K562 (cell line): ENCODE results near the gene SMIM41.
"Not testable (repeated sequence)": the region's sequence is repeated elsewhere in the genome, so short reads cannot be mapped to it uniquely, and the experiment has no call there.

Source experiments
- ADNP ChIP-seq: fragments of 200-800 bp; sonication (Bioruptor generic); IDR thresholded peaks from 2 replicates; pipeline ENCODE4 v1.6.1; 2016; ENCODE audit warnings: missing genetic modification characterization, missing compliant biosample characterization
- CTCF ChIP-seq, 3 experiments: IDR thresholded peaks in 2 of 3; conservative IDR thresholded peaks in 1 of 3; 2 replicates each; pipeline ENCODE4 v1.5.1; 2011 to 2012; ENCODE audit warnings: low read length in 3 of 3, mild to moderate bottlenecking in 3 of 3, control low read depth in 2 of 3, improper control_type of control experiment in 1 of 3, inconsistent platforms in 1 of 3, low read depth in 1 of 3, mixed read lengths in 1 of 3, moderate library complexity in 1 of 3; ENCODE audit not compliant: insufficient read depth in 2 of 3
- EZH2 ChIP-seq: IDR thresholded peaks from 2 replicates; pipeline ENCODE4 v1.6.1; 2012; ENCODE audit warnings: low read depth, mild to moderate bottlenecking, inconsistent platforms, low read length, borderline replicate concordance
- HMG20B ChIP-seq: fragments of 250-450 bp; sonication (Bioruptor Pico); IDR thresholded peaks from 2 replicates; pipeline ENCODE4 v1.5.0; 2021; ENCODE audit warnings: mild to moderate bottlenecking
- KHSRP ChIP-seq: fragments of 450-650 bp; IDR thresholded peaks from 2 replicates; pipeline ENCODE4 v1.6.1; 2017
- NR2C2 ChIP-seq, 2 experiments: fragments of 200-800 bp in 1 of 2; sonication (Bioruptor generic) in 1 of 2; sonication (generic) in 1 of 2; formaldehyde crosslinking in 1 of 2; IDR thresholded peaks; 2 replicates each; pipeline versions ENCODE4 v1.6.1 to v1.8.0; 2016 to 2022; ENCODE audit warnings: mild to moderate bottlenecking in 1 of 2, missing compliant biosample characterization in 1 of 2, missing genetic modification characterization in 1 of 2, missing genetic modification reagents in 1 of 2
- NRF1 ChIP-seq, 2 experiments: fragments of 450-650 bp; IDR thresholded peaks in 1 of 2; conservative IDR thresholded peaks in 1 of 2; 2 replicates each; pipeline ENCODE4 v1.6.1; 2014; ENCODE audit warnings: mild to moderate bottlenecking in 2 of 2
- POLR2A ChIP-seq: fragments of 450-650 bp; conservative IDR thresholded peaks from 2 replicates; pipeline ENCODE4 v1.6.1; 2016
- RAD21 ChIP-seq, 2 experiments: fragments of 250-450 bp in 1 of 2; fragments of 450-650 bp in 1 of 2; sonication (Bioruptor Pico) in 1 of 2; formaldehyde crosslinking in 1 of 2; IDR thresholded peaks in 1 of 2; conservative IDR thresholded peaks in 1 of 2; 2 replicates each; pipeline versions ENCODE4 v1.4.0 to v1.8.0; 2020 to 2022; ENCODE audit warnings: mild to moderate bottlenecking in 2 of 2, moderate library complexity in 1 of 2
- SIN3A ChIP-seq, 2 experiments: fragments of 150-350 bp in 1 of 2; IDR thresholded peaks; 2 replicates each; pipeline ENCODE4 v1.6.1; 2011 to 2016; ENCODE audit warnings: borderline replicate concordance in 2 of 2, low read depth in 2 of 2, low read length in 2 of 2, mild to moderate bottlenecking in 2 of 2, moderate library complexity in 2 of 2; ENCODE audit not compliant: control insufficient read depth in 1 of 2
- STAG1 ChIP-seq: sonication (generic); formaldehyde crosslinking; IDR thresholded peaks from 2 replicates; pipeline ENCODE4 v1.5.0; 2020; ENCODE audit warnings: missing genetic modification reagents, borderline replicate concordance
- STAT5B ChIP-seq: fragments of 250-450 bp; sonication (Bioruptor Pico); IDR thresholded peaks from 2 replicates; pipeline ENCODE4 v1.8.0; 2021; ENCODE audit warnings: mild to moderate bottlenecking, inconsistent platforms
- WHSC1 ChIP-seq: IDR thresholded peaks from one replicate; pipeline ENCODE4 v1.6.1; 2012; ENCODE audit warnings: low read length, control low read depth, inconsistent platforms
- TF ChIP-seq, protein P1 (sequence below): fragments of 250-450 bp; sonication (Bioruptor Pico); IDR thresholded peaks from 2 replicates; pipeline ENCODE4 v1.5.0; 2020; ENCODE audit warnings: mild to moderate bottlenecking, borderline replicate concordance

- TF ChIP-seq SIN3A (IDR thresholded peaks at IDR 0.05; ENCODE audit: borderline replicate concordance in 2 of 2, control insufficient read depth in 1 of 2, low read depth in 2 of 2, low read length in 2 of 2); ADNP (tag); STAG1 (CRISPR knock-in tag); POLR2A; WHSC1; NRF1 (conservative IDR thresholded peaks at IDR 0.05 in 1 of 2, IDR thresholded peaks at IDR 0.05 in 1 of 2); CTCF (IDR thresholded peaks at IDR 0.05 in 2 of 3, conservative IDR thresholded peaks at IDR 0.05 in 1 of 3; ENCODE audit: insufficient read depth in 2 of 3, low read depth in 1 of 3, low read length in 3 of 3); NR2C2 (CRISPR knock-in tag; IDR thresholded peaks at IDR 0.05); NR2C2 (tag; IDR thresholded peaks at IDR 0.05); HMG20B (CRISPR knock-in tag); EZH2; RAD21 (CRISPR knock-in tag; conservative IDR thresholded peaks at IDR 0.05 in 1 of 2, IDR thresholded peaks at IDR 0.05 in 1 of 2); STAT5B (CRISPR knock-in tag); KHSRP: not testable (repeated sequence)
- TF ChIP-seq, protein P1, sequence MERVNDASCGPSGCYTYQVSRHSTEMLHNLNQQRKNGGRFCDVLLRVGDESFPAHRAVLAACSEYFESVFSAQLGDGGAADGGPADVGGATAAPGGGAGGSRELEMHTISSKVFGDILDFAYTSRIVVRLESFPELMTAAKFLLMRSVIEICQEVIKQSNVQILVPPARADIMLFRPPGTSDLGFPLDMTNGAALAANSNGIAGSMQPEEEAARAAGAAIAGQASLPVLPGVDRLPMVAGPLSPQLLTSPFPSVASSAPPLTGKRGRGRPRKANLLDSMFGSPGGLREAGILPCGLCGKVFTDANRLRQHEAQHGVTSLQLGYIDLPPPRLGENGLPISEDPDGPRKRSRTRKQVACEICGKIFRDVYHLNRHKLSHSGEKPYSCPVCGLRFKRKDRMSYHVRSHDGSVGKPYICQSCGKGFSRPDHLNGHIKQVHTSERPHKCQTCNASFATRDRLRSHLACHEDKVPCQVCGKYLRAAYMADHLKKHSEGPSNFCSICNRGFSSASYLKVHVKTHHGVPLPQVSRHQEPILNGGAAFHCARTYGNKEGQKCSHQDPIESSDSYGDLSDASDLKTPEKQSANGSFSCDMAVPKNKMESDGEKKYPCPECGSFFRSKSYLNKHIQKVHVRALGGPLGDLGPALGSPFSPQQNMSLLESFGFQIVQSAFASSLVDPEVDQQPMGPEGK = not testable (repeated sequence)
These were observed 25.1 kb downstream of the SMIM41 start for GRCh38 chr12:52104431-52105089.
